D721Med (cell line): Measurements from ENCODE around the gene C1orf21.

Source experiments
- DNase-seq: peaks from one replicate; pipeline ENCODE4 v3.0.0; 2011; ENCODE audit warnings: low spot score; ENCODE audit not compliant: insufficient read length
- FAIRE-seq: peaks from 2 replicates; lab custom pipeline; 2011; peaks lifted over from hg19 to GRCh38; lab: Jason Lieb, UNC
- CTCF ChIP-seq: IDR thresholded peaks from 2 replicates; pipeline ENCODE4 v1.5.1; 2012; ENCODE audit warnings: mild to moderate bottlenecking, control low read depth; ENCODE audit not compliant: insufficient read depth; ENCODE audit errors: missing control alignments

C1orf21 gene

GRCh38 chr1:184664042-184664660, 277.3 kb downstream of the C1orf21 start:
- DNase-seq (peak; percentile 79), FAIRE-seq (no peak)
- TF ChIP-seq CTCF, result peak; percentile 96

- no peak for DNase-seq
- no peak for TF ChIP-seq CTCF
- FAIRE-seq, result no peak
Observed at GRCh38 chr1:184664661-184665060, 277.8 kb downstream of the C1orf21 start.

GRCh38 chr1:184665360-184665759, 278.5 kb downstream of the C1orf21 start:
- no peak for FAIRE-seq
- no peak for TF ChIP-seq CTCF

GRCh38 chr1:184669391-184669790, 282.6 kb downstream of the C1orf21 start:
- TF ChIP-seq CTCF, result no peak
- no peak for DNase-seq
- no peak for FAIRE-seq

More at GRCh38 chr1:184665360-184665759, 278.5 kb downstream of the C1orf21 start:
- DNase-seq, result no peak

GRCh38 chr1:184672013-184672726, 285.3 kb downstream of the C1orf21 start:
- DNase-seq (no peak), FAIRE-seq (no peak)
- TF ChIP-seq CTCF, result no peak

- FAIRE-seq (no peak), DNase-seq (no peak)
- no peak for TF ChIP-seq CTCF
Observed at GRCh38 chr1:184673305-184673704, 286.5 kb downstream of the C1orf21 start.

- no peak for TF ChIP-seq CTCF
- DNase-seq (no peak), FAIRE-seq (no peak)
Observed at GRCh38 chr1:184677344-184677743, 290.5 kb downstream of the C1orf21 start.
